IPS-NIHi7 (cell line): Measurements from ENCODE around the gene AFMID.
A peak's percentile ranks its signal among the peaks of the same experiment; 100 is the strongest.
"Not testable (repeated sequence)": the region's sequence is repeated elsewhere in the genome, so short reads cannot be mapped to it uniquely, and the experiment has no call there.

ENCODE experiments used
- DNase-seq: peaks from one replicate; pipeline ENCODE4 v3.0.0; 2012; ENCODE audit warnings: mixed read lengths; ENCODE audit errors: extremely low spot score

Gene AFMID

GRCh38 chr17:78223765-78224164 lies 36.6 kb downstream of the AFMID start:
- DNase-seq = no peak

DNA sequence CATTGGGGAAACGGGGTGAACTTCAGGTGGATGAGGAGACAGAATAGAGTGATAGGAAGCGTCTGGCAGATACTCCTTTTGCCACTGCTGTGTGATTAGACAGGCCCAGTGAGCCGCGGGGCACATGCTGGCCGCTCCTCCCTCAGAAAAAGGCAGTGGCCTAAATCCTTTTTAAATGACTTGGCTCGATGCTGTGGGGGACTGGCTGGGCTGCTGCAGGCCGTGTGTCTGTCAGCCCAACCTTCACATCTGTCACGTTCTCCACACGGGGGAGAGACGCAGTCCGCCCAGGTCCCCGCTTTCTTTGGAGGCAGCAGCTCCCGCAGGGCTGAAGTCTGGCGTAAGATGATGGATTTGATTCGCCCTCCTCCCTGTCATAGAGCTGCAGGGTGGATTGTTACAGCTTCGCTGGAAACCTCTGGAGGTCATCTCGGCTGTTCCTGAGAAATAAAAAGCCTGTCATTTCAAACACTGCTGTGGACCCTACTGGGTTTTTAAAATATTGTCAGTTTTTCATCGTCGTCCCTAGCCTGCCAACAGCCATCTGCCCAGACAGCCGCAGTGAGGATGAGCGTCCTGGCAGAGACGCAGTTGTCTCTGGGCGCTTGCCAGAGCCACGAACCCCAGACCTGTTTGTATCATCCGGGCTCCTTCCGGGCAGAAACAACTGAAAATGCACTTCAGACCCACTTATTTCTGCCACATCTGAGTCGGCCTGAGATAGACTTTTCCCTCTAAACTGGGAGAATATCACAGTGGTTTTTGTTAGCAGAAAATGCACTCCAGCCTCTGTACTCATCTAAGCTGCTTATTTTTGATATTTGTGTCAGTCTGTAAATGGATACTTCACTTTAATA lies 37.3 kb downstream of the AFMID start:
- DNase-seq = no peak

- DNase-seq = no peak
These were observed 38.1 kb downstream of the AFMID start for GRCh38 chr17:78225088-78225865.

- no peak for DNase-seq
These were observed 39.0 kb downstream of the AFMID start for GRCh38 chr17:78226055-78226758.

DNA sequence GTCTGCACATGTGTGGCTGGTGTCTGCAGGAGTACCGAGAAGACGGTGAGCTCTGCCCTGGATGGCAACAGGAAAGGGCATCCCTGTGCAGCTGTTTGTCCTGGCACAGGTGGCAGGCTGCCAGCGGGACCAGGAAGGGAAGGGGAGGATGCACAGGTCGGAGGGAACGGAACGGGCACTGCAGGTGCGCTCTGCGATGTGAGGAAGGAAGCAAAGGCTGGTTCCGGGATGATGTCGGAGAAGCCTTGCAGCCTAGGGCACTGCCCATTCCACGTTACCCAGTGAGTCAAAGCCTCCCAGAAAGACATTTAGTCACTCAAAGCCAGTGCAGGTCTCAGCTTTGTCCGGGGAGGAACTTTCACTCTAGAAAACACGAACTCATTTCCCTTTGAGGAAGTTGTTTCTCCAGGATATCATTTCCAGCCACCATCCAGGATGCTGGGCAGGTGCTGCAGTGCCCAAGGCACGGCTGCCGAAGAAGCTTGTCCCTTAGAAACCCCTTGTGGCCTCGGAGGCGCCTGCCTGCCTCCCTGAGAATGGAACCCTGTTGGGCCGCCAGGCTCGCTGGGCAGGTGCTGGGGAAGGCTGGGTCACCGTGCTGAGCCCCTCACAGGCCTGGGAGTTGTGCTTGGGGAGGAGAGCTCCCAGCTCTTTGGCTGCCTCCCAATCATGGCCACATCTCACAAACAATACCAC lies 39.7 kb downstream of the AFMID start:
- DNase-seq = no peak

DNA sequence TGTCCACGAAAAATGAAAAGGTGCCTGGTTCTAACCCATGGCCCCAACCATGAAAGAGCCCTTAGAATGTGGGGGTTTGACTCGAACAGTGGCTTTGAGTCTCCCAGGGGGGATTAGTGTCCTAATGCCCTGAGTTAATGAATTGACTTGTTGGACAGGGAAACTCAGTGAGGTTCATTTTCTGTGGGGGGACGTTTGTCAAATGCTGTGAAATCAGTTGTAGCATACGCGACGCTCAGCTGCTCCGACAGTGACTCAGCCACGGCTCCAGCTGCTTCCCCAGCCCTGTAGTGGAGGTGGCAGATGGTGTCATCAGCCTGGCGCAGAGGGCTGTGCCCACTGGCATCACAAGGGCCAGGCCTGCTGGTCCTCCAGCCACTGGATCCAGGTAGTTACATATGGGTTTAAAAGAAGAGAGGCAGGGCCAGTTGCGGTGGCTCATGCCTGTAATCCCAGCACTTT lies 40.3 kb downstream of the AFMID start:
- no peak for DNase-seq

DNA sequence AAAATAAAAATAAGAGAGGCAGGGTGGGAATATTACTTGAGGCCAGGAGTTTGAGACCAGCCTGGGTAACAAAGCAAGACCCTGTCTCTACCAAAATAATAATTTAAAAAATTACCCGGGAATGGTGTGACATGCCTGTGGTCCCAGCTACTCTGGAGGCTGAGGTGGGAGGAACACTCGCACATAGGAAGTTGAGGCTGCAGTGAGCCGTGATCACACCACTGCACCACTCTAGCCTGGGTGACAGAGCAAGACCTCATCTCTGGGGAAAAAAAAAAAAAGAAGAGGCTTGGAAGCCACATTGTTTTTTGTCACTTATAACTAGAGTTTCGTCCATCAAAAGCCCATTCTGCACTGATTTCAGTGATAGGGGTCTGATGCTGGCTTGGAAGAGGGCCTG lies 41.0 kb downstream of the AFMID start:
- DNase-seq = no peak

- no peak for DNase-seq
These were observed 43.2 kb downstream of the AFMID start for GRCh38 chr17:78230252-78230962.

DNA sequence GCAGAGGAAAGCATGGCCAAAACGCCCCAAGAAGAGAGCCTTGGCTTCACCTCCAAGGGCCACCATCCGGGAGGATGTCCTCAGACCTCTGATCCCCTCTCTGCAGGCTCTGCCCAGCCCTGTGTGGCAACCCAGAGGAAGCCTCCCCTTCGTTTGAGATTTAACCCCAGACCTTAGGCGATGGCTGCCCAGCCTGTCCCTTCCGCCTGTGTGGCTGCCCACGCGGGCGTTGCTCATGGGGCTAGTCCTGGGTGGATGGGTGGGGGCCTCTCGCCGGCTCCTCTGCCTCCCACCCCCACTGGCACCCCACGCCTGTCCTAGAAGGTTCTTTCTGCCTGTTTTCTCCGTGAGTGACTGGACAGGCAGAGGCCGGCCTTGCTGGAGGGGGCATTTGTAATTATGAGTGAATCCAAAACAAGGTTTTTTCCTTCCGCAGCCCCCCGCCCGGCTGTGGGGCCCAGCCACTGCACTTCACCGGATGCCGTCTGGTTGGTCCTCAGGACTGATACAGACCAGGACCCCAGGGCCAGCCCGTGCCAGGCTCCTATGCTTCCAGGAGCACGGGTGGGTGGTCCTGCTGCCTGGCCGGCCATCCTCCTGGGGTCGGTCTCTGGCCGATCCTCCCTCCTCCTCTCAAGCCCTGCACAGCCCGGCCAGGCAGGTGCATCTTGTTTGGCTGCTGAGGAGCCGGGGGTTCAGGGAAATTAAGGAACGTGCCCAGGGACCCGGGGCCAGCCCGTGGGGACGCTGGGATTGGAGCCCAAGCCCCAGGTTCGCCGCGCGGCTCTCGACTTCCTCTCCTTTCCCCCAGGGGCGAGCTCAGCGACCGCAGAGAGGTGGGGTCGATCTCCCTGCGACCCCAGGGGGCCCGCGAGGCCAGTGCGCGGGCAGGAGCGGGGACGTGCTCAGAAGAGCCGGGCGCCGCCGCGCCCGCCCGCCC lies 44.1 kb downstream of the AFMID start, which contains the start of gene TMEM235:
TMEM235 (plus strand) TSS at position 636 of the 940 bp plus-strand sequence. CDS start 393 bp downstream, outside the sequence.
- DNase-seq = peak; percentile 56

DNA sequence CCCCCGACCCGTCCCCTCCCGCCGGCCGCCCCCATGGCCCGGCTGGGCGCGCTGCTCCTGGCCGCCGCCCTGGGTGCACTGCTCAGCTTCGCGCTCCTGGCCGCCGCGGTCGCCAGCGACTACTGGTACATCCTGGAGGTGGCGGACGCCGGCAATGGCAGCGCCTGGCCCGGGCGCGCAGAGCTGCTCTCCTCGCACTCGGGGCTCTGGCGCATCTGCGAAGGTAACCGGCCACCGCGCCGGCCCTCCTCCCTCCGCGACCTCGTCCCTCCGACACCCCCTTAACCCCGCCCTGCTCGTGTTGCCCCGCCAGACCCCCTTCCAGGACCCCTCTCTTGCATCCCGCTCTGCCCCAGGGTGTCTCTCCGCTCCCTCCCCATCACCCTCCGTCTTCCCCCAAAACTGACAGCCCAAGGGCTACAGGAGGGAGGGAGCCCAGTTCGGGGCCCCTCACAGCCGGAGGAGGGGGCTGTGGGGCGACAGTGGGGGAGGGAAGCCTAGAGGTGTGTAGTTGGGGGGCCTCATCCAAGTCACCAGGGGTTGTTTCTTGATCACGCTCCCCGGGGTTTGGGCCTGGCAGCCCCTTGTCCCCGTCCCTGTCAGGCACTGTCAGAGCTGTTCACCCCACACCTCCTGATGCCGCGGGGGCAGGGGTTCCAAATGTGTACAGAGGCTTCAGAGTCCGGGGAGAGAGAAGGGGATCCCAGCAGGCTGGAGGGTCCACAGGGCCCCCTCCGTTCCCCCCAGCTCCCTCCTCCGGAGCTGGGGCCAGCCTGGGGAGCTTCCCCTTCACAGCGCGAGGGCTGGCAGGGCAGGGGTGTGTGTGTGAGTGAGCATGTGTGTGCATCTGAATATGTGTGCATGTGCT lies 45.1 kb downstream of the AFMID start:
- peak; percentile 68 for DNase-seq

DNA sequence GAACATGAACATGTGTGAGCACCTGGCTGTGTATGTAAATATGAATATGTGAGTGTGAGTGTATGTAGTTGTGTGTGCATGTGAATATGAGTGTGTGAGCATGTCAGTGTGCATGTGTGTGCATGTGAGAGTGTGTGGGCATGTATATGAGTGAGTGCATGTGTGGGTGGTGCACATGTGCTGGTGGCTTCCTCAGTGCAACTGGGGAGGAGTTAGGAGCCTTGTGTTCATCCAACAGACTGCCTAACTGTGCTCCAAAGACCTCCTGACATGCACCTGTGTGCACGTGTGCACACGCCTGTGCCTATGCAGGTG lies 45.7 kb downstream of the AFMID start:
- no peak for DNase-seq

- DNase-seq = no peak
These were observed 46.5 kb downstream of the AFMID start for GRCh38 chr17:78233678-78234077.

DNA sequence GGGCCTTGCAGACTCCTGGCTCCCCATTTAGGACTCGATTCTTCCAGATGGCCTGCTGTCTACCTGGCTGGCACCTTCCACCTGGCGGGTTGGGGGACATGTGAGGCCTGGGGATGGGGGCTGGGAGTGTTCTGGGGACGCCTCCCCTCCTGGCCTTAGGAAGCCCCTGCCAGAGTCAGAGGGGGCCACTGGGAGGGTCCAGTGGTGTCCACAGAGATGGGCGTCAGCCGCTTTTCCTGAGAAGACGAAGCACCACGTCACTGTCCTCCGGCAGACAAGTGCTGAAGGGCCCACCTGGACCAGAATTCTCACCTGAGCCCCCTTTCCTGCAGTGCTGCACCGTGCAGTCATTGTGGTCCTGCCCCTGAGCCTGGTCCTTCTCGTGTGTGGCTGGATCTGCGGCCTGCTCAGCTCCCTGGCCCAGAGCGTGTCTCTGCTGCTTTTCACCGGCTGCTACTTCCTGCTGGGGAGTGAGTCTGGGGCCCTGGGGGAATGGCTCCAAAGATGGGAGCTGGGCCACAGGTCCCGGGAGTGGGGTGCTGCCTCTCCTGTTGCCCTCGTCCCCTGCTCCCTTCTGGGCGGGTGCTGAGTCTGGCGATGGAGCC lies 47.2 kb downstream of the AFMID start:
- no peak for DNase-seq

GRCh38 chr17:78235022-78235421 lies 47.9 kb downstream of the AFMID start:
- DNase-seq = not testable (repeated sequence)

- no peak for DNase-seq
These were observed 48.7 kb downstream of the AFMID start for GRCh38 chr17:78235885-78236284.

DNA sequence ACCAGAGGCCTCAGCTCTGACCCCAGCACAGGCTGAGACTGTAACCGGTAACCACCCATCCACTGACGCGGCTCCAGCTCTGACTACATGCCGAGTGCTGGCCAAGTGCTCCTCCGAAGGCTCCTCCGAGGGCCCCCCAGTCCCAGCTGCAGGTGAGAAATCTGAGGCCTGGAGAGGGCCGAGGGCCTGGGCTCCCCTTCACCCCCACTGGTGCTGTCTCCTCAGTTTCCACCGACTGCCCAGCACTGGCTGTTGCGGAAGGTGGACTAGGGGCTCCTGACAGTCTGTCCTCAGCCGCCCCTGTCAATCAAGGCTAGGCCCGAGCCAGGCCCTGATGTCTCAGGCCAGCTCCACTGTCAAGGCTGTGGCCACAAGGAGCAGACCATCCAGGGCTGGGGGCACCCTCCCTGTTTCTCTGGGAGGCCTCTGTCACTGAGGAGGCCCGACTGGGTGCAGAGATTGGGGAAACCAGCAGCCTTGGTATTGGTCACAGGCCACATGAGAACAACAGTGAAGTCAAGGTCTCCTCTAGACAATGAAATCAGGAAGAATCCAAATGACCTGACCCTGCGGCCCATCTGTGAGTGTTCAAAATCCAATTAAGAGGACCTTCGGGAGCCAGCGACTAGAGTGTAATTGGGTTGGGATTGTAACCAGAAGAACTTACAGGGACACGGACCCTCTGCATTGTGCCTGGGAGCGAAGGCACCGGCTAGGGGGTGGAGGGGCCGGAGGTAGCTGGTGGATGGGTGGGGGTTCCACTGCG lies 49.4 kb downstream of the AFMID start:
- no peak for DNase-seq

GRCh38 chr17:78237401-78238012 lies 50.3 kb downstream of the AFMID start:
- no peak for DNase-seq
